HG02943 (cell line): ENCODE measurements around the gene GFOD1.
"Not testable (repeated sequence)": the region's sequence is repeated elsewhere in the genome, so short reads cannot be mapped to it uniquely, and the experiment has no call there.

Experiments used
- ATAC-seq: cut with Tn5 transposase; IDR thresholded peaks from one replicate; pipeline ENCODE4 v1.9.1; 2021; ENCODE audit warnings: mild to moderate bottlenecking, low read depth, moderate library complexity; ENCODE audit not compliant: unreplicated experiment

The GFOD1 gene

GRCh38 chr6:13447949-13448724, 39.3 kb downstream of the GFOD1 start:
- ATAC-seq, result no peak

GRCh38 chr6:13446381-13446780, 41.0 kb downstream of the GFOD1 start:
- ATAC-seq, result no peak

- ATAC-seq, result no peak
These were observed 41.7 kb downstream of the GFOD1 start for GRCh38 chr6:13445744-13446115.

- ATAC-seq, result no peak
These were observed 42.2 kb downstream of the GFOD1 start for GRCh38 chr6:13445005-13445743.

GRCh38 chr6:13444604-13445003, 42.8 kb downstream of the GFOD1 start:
- no peak for ATAC-seq

GRCh38 chr6:13443978-13444377, 43.4 kb downstream of the GFOD1 start:
- not testable (repeated sequence) for ATAC-seq

- ATAC-seq, result no peak
These were observed 45.6 kb downstream of the GFOD1 start for GRCh38 chr6:13441778-13442177.

GRCh38 chr6:13439644-13440043, 47.8 kb downstream of the GFOD1 start:
- no peak for ATAC-seq

- ATAC-seq, result no peak
These were observed 49.3 kb downstream of the GFOD1 start for GRCh38 chr6:13438126-13438525.

- no peak for ATAC-seq
These were observed 50.0 kb downstream of the GFOD1 start for GRCh38 chr6:13437218-13437996.

- no peak for ATAC-seq
These were observed 50.8 kb downstream of the GFOD1 start for GRCh38 chr6:13436399-13437217.

- ATAC-seq, result no peak
These were observed 51.7 kb downstream of the GFOD1 start for GRCh38 chr6:13435477-13436246.

GRCh38 chr6:13434777-13435176, 52.6 kb downstream of the GFOD1 start:
- no peak for ATAC-seq

GRCh38 chr6:13434135-13434775, 53.1 kb downstream of the GFOD1 start:
- not testable (repeated sequence) for ATAC-seq

GRCh38 chr6:13433709-13434121, 53.7 kb downstream of the GFOD1 start:
- ATAC-seq, result no peak

GRCh38 chr6:13432526-13433184, 54.7 kb downstream of the GFOD1 start:
- ATAC-seq, result no peak

GRCh38 chr6:13431861-13432465, 55.4 kb downstream of the GFOD1 start:
- no peak for ATAC-seq

- no peak for ATAC-seq
These were observed 56.2 kb downstream of the GFOD1 start for GRCh38 chr6:13431059-13431656.
